ENCODE measurements around the gene HAUS7. TPM values are rescaled to one million over a fixed set of nuclear protein-coding genes. Genes with fewer than 3 reads are reported as not detected.
A peak's percentile ranks its signal among the peaks of the same experiment; 100 is the strongest.

The HAUS7 gene
- total RNA-seq, 4 donors from 2014 or later = 7.0 to 34.8 (median 12.4) TPM

DNA sequence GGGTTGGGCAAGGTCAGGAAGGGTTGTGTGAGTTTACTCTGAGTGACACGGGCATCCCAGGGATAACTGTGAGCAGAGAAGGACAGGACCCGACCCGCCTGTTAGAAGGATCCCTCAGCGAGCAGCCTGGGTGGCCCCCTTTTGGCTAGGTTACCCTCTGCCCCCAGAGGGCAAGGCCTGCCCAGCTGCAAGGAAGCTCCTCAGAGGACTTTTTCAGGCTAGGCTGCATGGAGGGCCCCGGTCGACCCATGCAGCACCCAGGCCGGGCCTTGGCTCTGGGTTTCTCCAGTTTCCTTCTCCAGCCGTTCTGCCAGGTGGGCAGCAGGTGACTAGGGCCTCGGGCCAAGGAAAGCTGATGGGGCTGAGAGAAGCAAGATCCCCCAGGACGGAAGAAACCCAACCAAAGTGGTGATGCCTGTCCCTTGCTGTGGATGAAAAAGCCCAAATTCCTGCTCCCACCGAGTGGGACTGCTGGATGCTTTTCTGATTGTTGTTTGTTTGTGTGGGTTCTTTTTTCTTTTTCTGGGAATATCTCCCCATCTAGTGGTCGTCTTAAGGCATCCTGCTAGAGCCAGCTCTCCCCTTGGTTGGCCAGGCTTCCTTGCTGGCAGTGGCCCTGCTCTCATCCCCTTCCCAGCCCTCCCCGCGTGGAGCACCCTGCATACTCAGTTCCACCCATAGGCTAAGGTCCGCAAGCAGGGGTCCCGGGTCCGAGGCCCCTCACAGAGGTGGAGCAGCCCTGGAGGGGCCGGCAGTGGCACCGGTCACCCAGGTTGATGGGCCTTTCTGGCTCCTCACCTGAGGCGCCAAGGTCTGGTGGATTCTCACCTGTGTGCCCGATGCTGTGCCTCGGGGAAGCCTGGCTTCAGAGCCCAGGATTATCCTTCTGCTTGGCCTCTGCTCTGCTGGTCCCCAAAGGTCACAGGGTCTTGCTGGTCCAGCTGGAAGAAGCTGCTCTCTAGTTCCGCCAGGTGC is 57.3 kb downstream of the HAUS7 start:
- Histone ChIP-seq H3K9me3 (no peaks in the 10 kb centered on the region), H3K27me3 (peaks cover 5% of the 10 kb centered on the region), H3K36me3 (no peaks in the 10 kb centered on the region), H3K4me3 (no peak overlapping the region), H3K27ac (no peak overlapping the region), H3K4me1 (peaks cover 0 to 7% (median 3%) of the 10 kb centered on the region in 4 donors)
- in situ Hi-C loops (cut with MboI; ENCODE audit: low pct_ligation_motif_present in 1 of 4, low pct_unique_long_range_greater_than_20kb in 1 of 4, low sequenced_read_pairs in 3 of 4) = no loop called here
- TF ChIP-seq EP300 (IDR thresholded peaks at IDR 0.05; ENCODE audit: low read depth) (no peak), POLR2A (IDR thresholded peaks at IDR 0.05) (no peak), POLR2AphosphoS5 (IDR thresholded peaks at IDR 0.05) (no peak)
- TF ChIP-seq, protein P1, sequence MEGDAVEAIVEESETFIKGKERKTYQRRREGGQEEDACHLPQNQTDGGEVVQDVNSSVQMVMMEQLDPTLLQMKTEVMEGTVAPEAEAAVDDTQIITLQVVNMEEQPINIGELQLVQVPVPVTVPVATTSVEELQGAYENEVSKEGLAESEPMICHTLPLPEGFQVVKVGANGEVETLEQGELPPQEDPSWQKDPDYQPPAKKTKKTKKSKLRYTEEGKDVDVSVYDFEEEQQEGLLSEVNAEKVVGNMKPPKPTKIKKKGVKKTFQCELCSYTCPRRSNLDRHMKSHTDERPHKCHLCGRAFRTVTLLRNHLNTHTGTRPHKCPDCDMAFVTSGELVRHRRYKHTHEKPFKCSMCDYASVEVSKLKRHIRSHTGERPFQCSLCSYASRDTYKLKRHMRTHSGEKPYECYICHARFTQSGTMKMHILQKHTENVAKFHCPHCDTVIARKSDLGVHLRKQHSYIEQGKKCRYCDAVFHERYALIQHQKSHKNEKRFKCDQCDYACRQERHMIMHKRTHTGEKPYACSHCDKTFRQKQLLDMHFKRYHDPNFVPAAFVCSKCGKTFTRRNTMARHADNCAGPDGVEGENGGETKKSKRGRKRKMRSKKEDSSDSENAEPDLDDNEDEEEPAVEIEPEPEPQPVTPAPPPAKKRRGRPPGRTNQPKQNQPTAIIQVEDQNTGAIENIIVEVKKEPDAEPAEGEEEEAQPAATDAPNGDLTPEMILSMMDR (IDR thresholded peaks at IDR 0.05) = no peak
- intact Hi-C loops (cut with DNase I; ENCODE audit: low total_unique reads) = no loop called here
- 82% methylated on average over 21 of the region's 23 CpGs; no CpG with 5 or more reads in 1 of the 2 donors for WGBS, 2 donors (ENCODE audit: low coverage in 1 of 2)
- no peak for DNase-seq

DNA sequence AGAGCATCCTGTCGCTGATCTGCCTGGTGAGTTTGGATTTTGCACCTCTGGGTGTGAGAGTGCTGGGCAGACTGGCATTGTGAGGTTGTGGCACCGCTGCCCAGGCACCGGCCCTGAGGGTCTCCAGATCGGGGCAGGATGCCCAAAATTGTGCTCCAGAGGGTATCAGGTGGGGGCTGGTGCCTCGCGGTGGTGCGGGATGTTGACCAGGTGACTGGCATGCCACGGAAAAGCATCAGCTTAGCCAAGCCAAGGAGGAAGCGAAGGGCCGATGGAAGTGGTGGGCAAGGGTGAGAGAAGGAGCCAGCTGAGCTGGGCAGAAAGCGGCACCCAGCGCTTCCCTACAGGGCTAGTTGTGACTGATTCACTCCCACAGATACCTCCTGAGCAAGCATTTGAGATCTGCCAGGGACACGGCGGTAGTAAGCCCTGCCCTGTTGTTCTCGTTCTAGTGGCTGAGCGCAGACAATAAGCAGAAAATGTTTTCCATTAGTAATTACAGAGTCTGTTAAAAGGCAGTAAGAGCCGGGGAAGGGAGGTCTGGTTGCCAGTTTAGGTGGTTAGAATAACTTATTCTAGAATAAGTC is 58.3 kb downstream of the HAUS7 start:
- in situ Hi-C loops (cut with MboI; ENCODE audit: low pct_ligation_motif_present in 1 of 4, low pct_unique_long_range_greater_than_20kb in 1 of 4, low sequenced_read_pairs in 3 of 4) = no loop called here
- 71% methylated on average over 16 of the region's 17 CpGs; no CpG with 5 or more reads in 1 of the 2 donors for WGBS, 2 donors (ENCODE audit: low coverage in 1 of 2)

DNA sequence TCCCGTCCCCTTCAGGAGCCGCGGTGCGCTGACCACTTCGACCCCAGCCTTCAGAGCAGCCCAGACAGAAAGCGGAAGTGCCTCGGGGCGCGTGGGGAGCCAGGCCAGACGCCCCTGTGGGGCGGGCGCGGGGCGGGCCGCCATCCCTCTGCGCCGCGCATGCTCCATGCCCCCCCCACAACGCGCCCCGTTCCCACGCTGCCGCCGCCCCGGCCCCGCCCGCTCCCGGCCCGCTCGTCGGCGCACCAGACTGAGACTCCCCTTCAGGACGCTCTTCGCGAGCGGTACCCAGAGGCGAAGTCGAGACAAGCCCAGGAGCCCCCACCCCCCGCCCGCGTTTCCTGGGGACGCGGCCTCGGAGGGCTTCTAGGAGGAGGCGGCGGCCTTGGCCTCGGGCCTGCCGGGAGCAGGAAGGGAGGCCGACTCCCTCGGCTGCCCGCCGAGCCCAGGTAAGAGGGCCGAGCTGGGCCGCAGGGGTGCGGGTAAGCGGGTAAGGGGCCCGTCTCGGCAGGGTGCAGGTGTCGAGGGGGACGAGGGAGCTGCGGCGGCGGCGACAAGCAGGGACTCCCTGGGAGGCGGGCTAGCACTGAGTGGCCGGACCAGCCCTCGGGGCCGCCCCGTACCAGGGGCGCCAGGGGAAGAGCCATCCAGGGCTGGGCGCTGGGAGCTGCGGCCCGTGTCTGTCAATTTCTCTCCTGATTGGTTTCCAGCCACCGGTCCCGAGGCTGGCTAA is 59.0 kb downstream of the HAUS7 start, which contains the start of gene ZFP92:
Gene ZFP92, plus strand, starts transcription at position 218 of the 733 bp plus-strand sequence. CDS start 6,851 bp downstream, outside the sequence.
- TF ChIP-seq EP300 (IDR thresholded peaks at IDR 0.05; ENCODE audit: low read depth) (no peak), POLR2AphosphoS5 (IDR thresholded peaks at IDR 0.05) (no peak), POLR2A (IDR thresholded peaks at IDR 0.05) (no peak)
- TF ChIP-seq, protein P1 (IDR thresholded peaks at IDR 0.05) = no peak
- Histone ChIP-seq H3K27me3 (peaks cover 5% of the 10 kb centered on the region), H3K4me3 (peak within 1 kb of the TSS; percentile 13 to 56 (median 32)), H3K4me1 (peaks cover 0 to 7% (median 3%) of the 10 kb centered on the region in 4 donors), H3K36me3 (no peaks in the 10 kb centered on the region), H3K9me3 (no peaks in the 10 kb centered on the region), H3K27ac (peak within 1 kb of the TSS in 1 of 4 donors; percentile 28)
- peak; percentile 32 for DNase-seq
- 56% methylated on average over 39 of the region's 75 CpGs; no CpG with 5 or more reads in 1 of the 2 donors for WGBS, 2 donors (ENCODE audit: low coverage in 1 of 2)
- in situ Hi-C loops (cut with MboI; ENCODE audit: low pct_ligation_motif_present in 1 of 4, low pct_unique_long_range_greater_than_20kb in 1 of 4, low sequenced_read_pairs in 3 of 4) (no loop called here), intact Hi-C loops (cut with DNase I; ENCODE audit: low total_unique reads) (no loop called here)

More for the DNA sequence above, 58.3 kb downstream of the HAUS7 start:
- intact Hi-C loops (cut with DNase I; ENCODE audit: low total_unique reads) = no loop called here
- H3K27me3 ChIP-seq = peaks cover 5% of the 10 kb centered on the region
- H3K36me3 ChIP-seq = no peaks in the 10 kb centered on the region
- H3K4me1 ChIP-seq = peaks cover 0 to 7% (median 3%) of the 10 kb centered on the region in 4 donors
- no peak overlapping the region for H3K27ac ChIP-seq
- no peak for TF ChIP-seq POLR2A (IDR thresholded peaks at IDR 0.05)
- TF ChIP-seq, protein P1 (IDR thresholded peaks at IDR 0.05) = no peak
- no peak for TF ChIP-seq POLR2AphosphoS5 (IDR thresholded peaks at IDR 0.05)
- no peak for TF ChIP-seq EP300 (IDR thresholded peaks at IDR 0.05; ENCODE audit: low read depth)
- H3K4me3 ChIP-seq = peak overlapping the region; percentile 13 to 56 (median 32)
- DNase-seq = no peak
- no peaks in the 10 kb centered on the region for H3K9me3 ChIP-seq

All from transverse colon (tissue), 4 donors.